Ovary (tissue), 9 donors: ENCODE measurements around the gene TMEM222. TPM values are rescaled to one million over a fixed set of nuclear protein-coding genes. Genes with fewer than 3 reads are reported as not detected.

Experiments used
- DNase-seq, 5 donors: peaks; one replicate each; pipeline ENCODE4 v3.0.0-alpha.2; 2019 to 2020
- H3K27ac ChIP-seq, 2 donors: fragments of 200-600 bp; one replicate each; pipeline versions ENCODE4 v1.5.1 to v1.8.0; 2019 to 2022
- H3K27me3 ChIP-seq: fragments of 200-600 bp; one replicate; pipeline ENCODE4 v1.8.0; 2022
- H3K36me3 ChIP-seq: fragments of 200-600 bp; sonication (generic); one replicate; pipeline ENCODE4 v1.5.1; 2019
- H3K4me1 ChIP-seq: one replicate; pipeline ENCODE4 v1.8.1; 2013; ENCODE audit warnings: mild to moderate bottlenecking, moderate library complexity; ENCODE audit not compliant: insufficient read depth
- H3K4me3 ChIP-seq: fragments of 200-600 bp; sonication (generic); one replicate; pipeline ENCODE4 v1.5.1; 2017
- H3K9me3 ChIP-seq, 2 donors: fragments of 200-600 bp in 1 of 2; sonication (generic) in 1 of 2; one replicate each; pipeline versions ENCODE4 v1.5.1 to v1.8.1; 2013 to 2019; ENCODE audit warnings: mild to moderate bottlenecking in 1 of 2, moderate library complexity in 1 of 2
- EP300 ChIP-seq: sonication (generic); formaldehyde crosslinking; IDR thresholded peaks from one replicate; pipeline ENCODE4 v1.6.1; 2017; ENCODE audit warnings: antibody characterized with exemption
- POLR2A ChIP-seq: fragments of 450-650 bp; IDR thresholded peaks from one replicate; pipeline ENCODE4 v1.6.1; 2017; ENCODE audit warnings: antibody characterized with exemption, mild to moderate bottlenecking, moderate library complexity
- WGBS, 3 donors: extraction: QIAGEN DNeasy Blood & Tissue Kit in 1 of 3; methylation state at CpG; one replicate each; pipeline versions ENCODE4 v1.1.5 to v1.1.7; 2013 to 2017; 5-methylcytosine and 5-hydroxymethylcytosine counted together
- intact Hi-C, 4 donors: fragments of 100-400 bp; cut with DNase I; formaldehyde crosslinking; loops; one replicate each; pipeline versions ENCODE4 v1.11.0 to v1.15.1; 2022 to 2023
- polyA plus RNA-seq, 2 donors: library from polyadenylated mRNA; stranded (reverse); fragments of 200-250 nt in 1 of 2; fragments of 350-450 nt in 1 of 2; fragmentation: Illumina TruSeq in 1 of 2; extraction: RNeasy Lipid Tissue Mini Kit (QIAGEN cat#74804) in 1 of 2; gene quantifications; one replicate each; pipeline ENCODE4 v1.2.3, GENCODE V29; 2013 to 2014
- total RNA-seq, 7 donors: library from RNA; depleted of rRNA in 2 of 7; stranded (reverse); fragments of >200 nt in 2 of 7; fragmentation: NEBNext Ultra II Directional in 3 of 7; extraction: Animal tissue kit (Norgen Biotek cat#: 25700) in 3 of 7; gene quantifications; one replicate each; pipeline versions ENCODE4 v1.1.0 to v1.2.4, GENCODE V29; 2016 to 2023
- TF ChIP-seq, protein P1 (sequence below), 3 donors: fragments of 450-650 bp in 2 of 3; fragments of 200-600 bp in 1 of 3; IDR thresholded peaks; one replicate each; pipeline versions ENCODE4 v1.5.1 to v1.8.0; 2016 to 2022; ENCODE audit warnings: antibody characterized with exemption in 3 of 3, mild to moderate bottlenecking in 1 of 3
- donor health status: DM: no; HTN: no; CAD: no; lungs with moderate emphysema.
- donor health status: DM: no; HTN: no; CAD: no.
- donor health status: Bipolar disorder and iron deficiency.
- donor health status: DM: yes; HTN: yes; CAD: no.
- donor health status: DM: no; HTN: no; CAD: no.
- donor health status: DM: yes; HTN: yes; CAD: no.

Gene TMEM222
- total and polyA plus RNA-seq, 9 donors = 12.9 to 52.5 (median 36.5) TPM

DNA sequence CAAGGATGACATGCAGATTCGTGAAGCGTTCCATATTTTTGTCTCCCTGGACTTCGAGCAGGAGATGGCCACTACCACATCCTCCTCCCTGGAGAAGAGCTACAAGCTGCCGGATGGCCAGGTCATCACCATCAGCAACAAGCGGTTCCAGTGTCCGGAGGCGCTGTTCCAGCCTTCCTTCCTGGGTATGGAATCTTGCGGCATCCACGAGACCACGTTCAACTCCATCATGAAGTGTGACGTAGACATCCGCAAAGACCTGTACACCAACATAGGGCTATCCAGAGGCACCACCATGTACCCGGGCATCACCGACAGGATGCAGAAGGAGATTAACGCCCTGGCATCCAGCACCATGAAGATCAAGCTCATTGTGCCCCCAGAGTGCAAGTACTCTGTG is 3.3 kb downstream of the TMEM222 start:
- no peaks in the 10 kb centered on the region for H3K36me3 ChIP-seq
- no peak for DNase-seq
- no peak overlapping the region for H3K4me3 ChIP-seq
- WGBS, 3 donors = 87 to 92% (median 90%) methylated on average over 15 of the region's 15 CpGs
- H3K27ac ChIP-seq = no peak overlapping the region
- no peak for TF ChIP-seq POLR2A
- TF ChIP-seq EP300 = no peak
- TF ChIP-seq, protein P1, sequence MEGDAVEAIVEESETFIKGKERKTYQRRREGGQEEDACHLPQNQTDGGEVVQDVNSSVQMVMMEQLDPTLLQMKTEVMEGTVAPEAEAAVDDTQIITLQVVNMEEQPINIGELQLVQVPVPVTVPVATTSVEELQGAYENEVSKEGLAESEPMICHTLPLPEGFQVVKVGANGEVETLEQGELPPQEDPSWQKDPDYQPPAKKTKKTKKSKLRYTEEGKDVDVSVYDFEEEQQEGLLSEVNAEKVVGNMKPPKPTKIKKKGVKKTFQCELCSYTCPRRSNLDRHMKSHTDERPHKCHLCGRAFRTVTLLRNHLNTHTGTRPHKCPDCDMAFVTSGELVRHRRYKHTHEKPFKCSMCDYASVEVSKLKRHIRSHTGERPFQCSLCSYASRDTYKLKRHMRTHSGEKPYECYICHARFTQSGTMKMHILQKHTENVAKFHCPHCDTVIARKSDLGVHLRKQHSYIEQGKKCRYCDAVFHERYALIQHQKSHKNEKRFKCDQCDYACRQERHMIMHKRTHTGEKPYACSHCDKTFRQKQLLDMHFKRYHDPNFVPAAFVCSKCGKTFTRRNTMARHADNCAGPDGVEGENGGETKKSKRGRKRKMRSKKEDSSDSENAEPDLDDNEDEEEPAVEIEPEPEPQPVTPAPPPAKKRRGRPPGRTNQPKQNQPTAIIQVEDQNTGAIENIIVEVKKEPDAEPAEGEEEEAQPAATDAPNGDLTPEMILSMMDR (IDR thresholded peaks at IDR 0.05) = no peak
- peaks cover 11% of the 10 kb centered on the region for H3K4me1 ChIP-seq
- no peaks in the 10 kb centered on the region for H3K27me3 ChIP-seq
- no peaks in the 10 kb centered on the region for H3K9me3 ChIP-seq
- intact Hi-C loops = no loop called here

GRCh38 chr1:27327964-27328363 is 6.0 kb downstream of the TMEM222 start:
- DNase-seq = no peak
- intact Hi-C loops = no loop called here
- TF ChIP-seq, protein P1 (IDR thresholded peaks at IDR 0.05) = no peak
- TF ChIP-seq EP300 = no peak
- TF ChIP-seq POLR2A = no peak
- Histone ChIP-seq H3K27ac (no peak overlapping the region), H3K4me1 (peaks cover 8% of the 10 kb centered on the region), H3K27me3 (no peaks in the 10 kb centered on the region), H3K9me3 (no peaks in the 10 kb centered on the region), H3K36me3 (no peaks in the 10 kb centered on the region), H3K4me3 (no peak overlapping the region)
- WGBS, 3 donors = 80 to 84% (median 82%) methylated on average over 5 of the region's 5 CpGs

GRCh38 chr1:27330786-27331185 is 8.8 kb downstream of the TMEM222 start:
- intact Hi-C loops = no loop called here
- Histone ChIP-seq H3K4me3 (no peak overlapping the region), H3K27ac (no peak overlapping the region), H3K36me3 (no peaks in the 10 kb centered on the region), H3K9me3 (no peaks in the 10 kb centered on the region), H3K4me1 (peaks cover 3% of the 10 kb centered on the region), H3K27me3 (no peaks in the 10 kb centered on the region)
- 66 to 74% (median 73%) methylated on average over 8 of the region's 8 CpGs for WGBS, 3 donors
- TF ChIP-seq POLR2A = no peak
- TF ChIP-seq, protein P1 (IDR thresholded peaks at IDR 0.05) = no peak
- no peak for TF ChIP-seq EP300
- no peak for DNase-seq

- H3K36me3 ChIP-seq = no peaks in the 10 kb centered on the region
- H3K27ac ChIP-seq = no peak overlapping the region
- TF ChIP-seq, protein P1 (IDR thresholded peaks at IDR 0.05) = no peak
- no peak for TF ChIP-seq POLR2A
- intact Hi-C loops = no loop called here
- H3K9me3 ChIP-seq = no peaks in the 10 kb centered on the region
- no peak overlapping the region for H3K4me3 ChIP-seq
- WGBS, 3 donors = 84 to 92% (median 86%) methylated on average over 3 of the region's 3 CpGs
- DNase-seq = peak in 1 of 5 donors; percentile 15
- peaks cover 3% of the 10 kb centered on the region for H3K4me1 ChIP-seq
- no peaks in the 10 kb centered on the region for H3K27me3 ChIP-seq
Measured at GRCh38 chr1:27331426-27331825, 9.5 kb downstream of the TMEM222 start.

GRCh38 chr1:27331922-27332321 is 10.0 kb downstream of the TMEM222 start:
- no peaks in the 10 kb centered on the region for H3K9me3 ChIP-seq
- H3K27me3 ChIP-seq = no peaks in the 10 kb centered on the region
- WGBS, 3 donors = 77 to 84% (median 78%) methylated on average over 5 of the region's 5 CpGs
- no peak overlapping the region for H3K4me3 ChIP-seq
- intact Hi-C loops = no loop called here
- no peaks in the 10 kb centered on the region for H3K36me3 ChIP-seq
- no peak overlapping the region for H3K27ac ChIP-seq
- H3K4me1 ChIP-seq = peaks cover 3% of the 10 kb centered on the region
- peak in 1 of 5 donors; percentile 25 for DNase-seq
- TF ChIP-seq EP300 (no peak), POLR2A (no peak)
- TF ChIP-seq, protein P1 (IDR thresholded peaks at IDR 0.05) = no peak
